Endothelial cell of umbilical vein (primary cell): ENCODE data around the gene BIRC5. TPM values are rescaled to one million over a fixed set of nuclear protein-coding genes. Genes with fewer than 3 reads are reported as not detected.

Source experiments
- BruUV-seq: library from RNA; stranded (reverse); fragments of 400-500 nt; replicated peaks from 2 replicates; lab custom pipeline; 2021; lab: Mats Ljungman, UMichigan
- CTCF ChIA-PET: fragments of 300-600, 350-600 bp; sonication (Branson Sonifier 250); formaldehyde crosslinking; loops from one replicate; lab custom pipeline; 2021; ENCODE audit warnings: antibody characterized with exemption, inconsistent platforms; lab: Charles Lee
- POLR2A ChIA-PET: fragments of 300-600, 350-600 bp; sonication (Branson Sonifier 250); formaldehyde crosslinking; loops from one replicate; lab custom pipeline; 2021; ENCODE audit warnings: antibody characterized with exemption, inconsistent platforms; lab: Charles Lee
- DNase-seq: peaks from one replicate; pipeline ENCODE4 v3.0.0-alpha.2; 2011; ENCODE audit warnings: low read depth, low spot score
- FAIRE-seq: peaks from 2 replicates; lab custom pipeline; 2011; peaks lifted over from hg19 to GRCh38; lab: Jason Lieb, UNC
- H2AFZ ChIP-seq: 2 replicates; pipeline ENCODE4 v1.6.0; 2012; ENCODE audit warnings: low read depth, low read length, control low read depth, inconsistent platforms
- H3K27ac ChIP-seq: 2 replicates; pipeline ENCODE4 v1.5.1; 2011; ENCODE audit warnings: low read depth, mild to moderate bottlenecking, control low read depth, low read length, moderate library complexity; ENCODE audit not compliant: insufficient read depth
- H3K27me3 ChIP-seq, 2 experiments: 2 replicates each; pipeline versions ENCODE4 v1.6.0 to v1.6.1; 2011; ENCODE audit warnings: low read length in 2 of 2, mixed read lengths in 1 of 2; ENCODE audit not compliant: control insufficient read depth in 2 of 2, insufficient read depth in 2 of 2
- H3K36me3 ChIP-seq, 2 experiments: 2 replicates in 1 of 2; 3 replicates in 1 of 2; pipeline ENCODE4 v1.5.1; 2011; ENCODE audit warnings: low read length in 2 of 2, mild to moderate bottlenecking in 1 of 2, moderate library complexity in 1 of 2; ENCODE audit not compliant: control insufficient read depth in 2 of 2, insufficient read depth in 2 of 2; ENCODE audit errors: extremely low read depth in 1 of 2
- H3K4me1 ChIP-seq: 3 replicates; pipeline ENCODE4 v1.5.1; 2011; ENCODE audit warnings: mild to moderate bottlenecking, low read length; ENCODE audit not compliant: control insufficient read depth, insufficient read depth; ENCODE audit errors: extremely low read depth
- H3K4me2 ChIP-seq: 2 replicates; pipeline ENCODE4 v1.6.1; 2011; ENCODE audit warnings: low read length, control low read depth, mixed read lengths; ENCODE audit not compliant: insufficient read depth
- H3K4me3 ChIP-seq, 3 experiments: fragments of 200-600 bp in 1 of 3; sonication (generic), shearing (Covaris generic) in 1 of 3; replicated peaks in 1 of 3; 2 replicates each; pipeline ENCODE4 v1.5.1; 2011 to 2016; ENCODE audit warnings: control low read depth in 3 of 3, low read length in 3 of 3, mild to moderate bottlenecking in 2 of 3, inconsistent platforms in 1 of 3, low read depth in 1 of 3, moderate library complexity in 1 of 3; ENCODE audit not compliant: insufficient read depth in 1 of 3
- H3K79me2 ChIP-seq: 2 replicates; pipeline ENCODE4 v1.6.0; 2012; ENCODE audit warnings: low read length, inconsistent platforms; ENCODE audit not compliant: control insufficient read depth, insufficient read depth
- H3K9ac ChIP-seq: replicated peaks from 2 replicates; pipeline ENCODE3; 2011; ENCODE audit warnings: low read length, control low read depth; ENCODE audit not compliant: insufficient read depth; ENCODE audit errors: extremely low read depth
- H3K9me1 ChIP-seq: replicated peaks from 3 replicates; pipeline ENCODE4 v1.6.0; 2011; ENCODE audit warnings: mild to moderate bottlenecking, low read length; ENCODE audit not compliant: control insufficient read depth, insufficient read depth; ENCODE audit errors: extremely low read depth
- H3K9me3 ChIP-seq: replicated peaks from 2 replicates; pipeline ENCODE4 v1.5.1; 2012; ENCODE audit warnings: low read length, inconsistent platforms; ENCODE audit not compliant: control insufficient read depth, insufficient read depth
- H4K20me1 ChIP-seq: replicated peaks from 2 replicates; pipeline ENCODE3; 2011; ENCODE audit warnings: mild to moderate bottlenecking, low read length; ENCODE audit not compliant: control insufficient read depth, insufficient read depth; ENCODE audit errors: extremely low read depth
- FOS ChIP-seq: IDR thresholded peaks from 2 replicates; pipeline ENCODE4 v1.6.1; 2011; ENCODE audit warnings: mild to moderate bottlenecking, low read length, moderate library complexity, borderline replicate concordance; ENCODE audit not compliant: insufficient read depth
- JUN ChIP-seq: IDR thresholded peaks from 2 replicates; pipeline ENCODE4 v1.6.1; 2011; ENCODE audit warnings: borderline replicate concordance, low read depth; ENCODE audit not compliant: insufficient read length, insufficient read depth
- MYC ChIP-seq: IDR thresholded peaks from one replicate; pipeline ENCODE4 v1.6.1; 2011; ENCODE audit warnings: mild to moderate bottlenecking, low read depth, low read length
- POLR2A ChIP-seq: IDR thresholded peaks from 2 replicates; pipeline ENCODE4 v1.6.1; 2012; ENCODE audit warnings: low read depth, mild to moderate bottlenecking, control low read depth, low read length
- dilution Hi-C: fragments of 300-500 bp; cut with MboI; formaldehyde crosslinking; loops from one replicate; pipeline ENCODE4 v1.15.0; 2019; ENCODE audit warnings: low sequenced_read_pairs; ENCODE audit not compliant: extremely low pct_ligation_motif_present
- intact Hi-C: fragments of 100-400 bp; cut with micrococcal nuclease; formaldehyde crosslinking; loops from one replicate; pipeline ENCODE4 v1.10.0; 2022
- polyA plus RNA-seq, 4 experiments: library from polyadenylated mRNA; depleted of rRNA in 3 of 4; stranded (reverse) in 3 of 4; unstranded in 1 of 4; fragments of >200 nt; gene quantifications; 2 replicates each; pipeline versions ENCODE4 v1.2.1 to v1.2.3, GENCODE V29; 2011 to 2012; ENCODE audit warnings: missing spikeins in 1 of 4
- total RNA-seq: library from RNA; stranded (reverse); gene quantifications from 2 replicates; pipeline ENCODE4 v1.2.3, GENCODE V29; 2021
- TF ChIP-seq, protein P1 (sequence below), 2 donors: IDR thresholded peaks; 1 replicate in 1 of 2; 2 replicates in 1 of 2; pipeline ENCODE4 v1.5.1; 2011; ENCODE audit warnings: low read length in 2 of 2, mild to moderate bottlenecking in 2 of 2, moderate library complexity in 2 of 2, control low read depth in 1 of 2, inconsistent platforms in 1 of 2, low read depth in 1 of 2; ENCODE audit not compliant: insufficient read depth in 1 of 2; ENCODE audit errors: extremely low read depth in 1 of 2
- TF ChIP-seq, protein P2 (sequence below): IDR thresholded peaks from 2 replicates; pipeline ENCODE4 v1.6.1; 2011; ENCODE audit not compliant: insufficient read depth, insufficient read length

BIRC5 gene
- total and polyA plus RNA-seq, 2 donors (not counting 3 experiments of a cell fraction or from before 2014, with no cell fraction given), result 32.8 to 74.6 TPM

DNA sequence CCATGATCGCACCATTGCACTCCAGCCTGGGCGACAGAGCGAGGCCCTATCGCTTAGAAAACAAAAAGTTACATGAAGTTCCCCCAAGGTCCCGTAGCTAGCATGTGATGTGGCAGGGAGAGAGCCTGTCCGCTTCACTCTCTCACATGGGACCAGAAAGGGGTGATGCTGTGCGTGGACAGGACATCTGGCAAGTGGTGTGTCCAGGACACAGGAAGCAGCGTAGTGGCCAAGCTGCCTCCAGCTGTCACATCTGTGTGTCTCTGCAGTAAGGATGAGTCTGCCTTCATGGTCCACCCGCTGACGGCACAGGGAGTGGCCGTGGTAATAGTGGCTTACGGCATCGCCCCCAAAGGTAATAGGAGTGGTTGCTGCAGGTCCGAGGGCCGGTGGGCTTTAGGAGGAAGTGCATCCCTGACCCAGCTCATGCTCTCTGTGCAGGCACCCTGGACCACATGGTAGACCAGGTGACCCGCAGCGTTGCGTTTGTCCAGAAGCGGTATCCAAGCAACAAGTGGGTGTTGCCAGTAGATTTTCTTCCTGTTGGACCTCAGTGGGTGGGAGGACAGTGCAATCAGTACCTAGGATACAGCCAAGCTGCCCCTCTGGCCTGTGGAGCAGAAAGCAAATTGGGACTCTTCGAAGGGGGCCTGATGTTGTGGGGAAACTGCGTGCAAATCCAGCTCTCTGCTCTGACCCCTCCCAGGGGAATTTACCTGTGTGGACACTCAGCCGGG is 9.5 kb upstream of the BIRC5 start:
- Histone ChIP-seq H3K4me2 (no peak overlapping the region), H3K27ac (no peak overlapping the region), H2AFZ (no peak overlapping the region), H3K4me1 (no peaks in the 10 kb centered on the region), H3K27me3 (no peaks in the 10 kb centered on the region), H3K4me3 (no peak overlapping the region), H4K20me1 (no peaks in the 10 kb centered on the region), H3K79me2 (no peaks in the 10 kb centered on the region), H3K9me3 (no peaks in the 10 kb centered on the region), H3K36me3 (peaks cover 0 to 12% of the 10 kb centered on the region in 2 experiments), H3K9ac (no peak overlapping the region), H3K9me1 (no peaks in the 10 kb centered on the region)
- no TSS peak for BruUV-seq
- dilution Hi-C loops (no loop called here), intact Hi-C loops (no loop called here)
- CTCF ChIA-PET, result interaction anchor here (1.7 kb wide), 1 partner anchor 28 kb away, joined by 4 read pairs; no protein-coding TSS in a partner anchor
- TF ChIP-seq, protein P1, sequence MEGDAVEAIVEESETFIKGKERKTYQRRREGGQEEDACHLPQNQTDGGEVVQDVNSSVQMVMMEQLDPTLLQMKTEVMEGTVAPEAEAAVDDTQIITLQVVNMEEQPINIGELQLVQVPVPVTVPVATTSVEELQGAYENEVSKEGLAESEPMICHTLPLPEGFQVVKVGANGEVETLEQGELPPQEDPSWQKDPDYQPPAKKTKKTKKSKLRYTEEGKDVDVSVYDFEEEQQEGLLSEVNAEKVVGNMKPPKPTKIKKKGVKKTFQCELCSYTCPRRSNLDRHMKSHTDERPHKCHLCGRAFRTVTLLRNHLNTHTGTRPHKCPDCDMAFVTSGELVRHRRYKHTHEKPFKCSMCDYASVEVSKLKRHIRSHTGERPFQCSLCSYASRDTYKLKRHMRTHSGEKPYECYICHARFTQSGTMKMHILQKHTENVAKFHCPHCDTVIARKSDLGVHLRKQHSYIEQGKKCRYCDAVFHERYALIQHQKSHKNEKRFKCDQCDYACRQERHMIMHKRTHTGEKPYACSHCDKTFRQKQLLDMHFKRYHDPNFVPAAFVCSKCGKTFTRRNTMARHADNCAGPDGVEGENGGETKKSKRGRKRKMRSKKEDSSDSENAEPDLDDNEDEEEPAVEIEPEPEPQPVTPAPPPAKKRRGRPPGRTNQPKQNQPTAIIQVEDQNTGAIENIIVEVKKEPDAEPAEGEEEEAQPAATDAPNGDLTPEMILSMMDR (IDR thresholded peaks at IDR 0.05; ENCODE audit: extremely low read depth in 1 of 2, insufficient read depth in 1 of 2, low read depth in 1 of 2, low read length in 2 of 2), result no peak
- TF ChIP-seq FOS (no peak), POLR2A (no peak), JUN (no peak), MYC (no peak)
- TF ChIP-seq, protein P2, sequence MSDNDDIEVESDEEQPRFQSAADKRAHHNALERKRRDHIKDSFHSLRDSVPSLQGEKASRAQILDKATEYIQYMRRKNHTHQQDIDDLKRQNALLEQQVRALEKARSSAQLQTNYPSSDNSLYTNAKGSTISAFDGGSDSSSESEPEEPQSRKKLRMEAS, result no peak
- POLR2A ChIA-PET, result no interaction called here
- DNase-seq, result no peak
- FAIRE-seq, result no peak
